ENCODE data around the gene AGBL4. TPM values are rescaled to one million over a fixed set of nuclear protein-coding genes. Genes with fewer than 3 reads are reported as not detected.

The AGBL4 gene
- total RNA-seq, 1 donor from 2014 or later = not detected

DNA sequence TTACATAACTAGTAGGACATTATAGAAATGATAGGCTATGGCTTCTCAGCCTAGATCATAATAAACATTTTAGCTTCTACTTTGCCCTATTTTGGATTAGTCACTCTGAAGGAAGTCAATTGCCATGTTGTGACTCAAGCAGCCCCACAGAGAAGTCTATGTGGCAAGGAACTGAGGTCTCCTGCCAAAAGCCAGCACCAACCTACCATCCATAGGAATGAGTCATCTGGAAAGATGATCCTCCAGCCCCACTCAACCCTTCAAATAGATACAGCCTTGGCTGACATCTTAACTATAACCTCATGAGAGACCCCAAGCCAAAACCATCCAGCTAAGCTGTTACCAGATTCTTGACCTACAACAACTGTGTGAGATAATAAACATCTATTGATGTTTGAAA lies 1170.7 kb downstream of the AGBL4 start:
- DNase-seq (ENCODE audit: low spot score) = no peak
- Mint-ChIP-seq H3K9me3 (no peaks in the 10 kb centered on the region), H3K27ac (no peak overlapping the region), H3K4me3 (ENCODE audit: low read depth) (no peak overlapping the region), H3K4me1 (ENCODE audit: low read depth) (no peaks in the 10 kb centered on the region), H3K27me3 (ENCODE audit: low read depth) (peaks cover 3% of the 10 kb centered on the region), H3K36me3 (ENCODE audit: low read depth) (no peaks in the 10 kb centered on the region)
- intact Hi-C loops (cut with micrococcal nuclease) = no loop called here

DNA sequence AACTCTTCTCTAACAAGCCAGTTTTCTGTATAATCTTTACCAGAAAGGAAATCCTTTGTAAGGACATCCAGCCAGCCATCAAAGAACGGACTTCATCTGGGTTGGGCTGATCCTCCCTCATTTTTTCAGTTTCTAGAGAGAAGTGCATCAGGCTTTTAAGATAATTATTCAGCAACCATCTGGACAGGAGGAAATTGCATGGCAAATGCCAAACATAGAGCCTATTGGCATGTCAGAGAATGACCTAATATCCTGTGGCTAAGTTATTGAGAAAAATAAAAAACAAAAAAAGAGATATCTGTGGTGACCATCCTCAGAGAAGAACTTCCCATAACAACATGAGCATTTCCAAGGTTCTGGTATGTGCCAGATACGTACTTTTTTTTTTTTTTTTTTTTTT lies 1172.1 kb downstream of the AGBL4 start:
- no peaks in the 10 kb centered on the region for H3K9me3 Mint-ChIP-seq
- H3K27ac Mint-ChIP-seq = no peak overlapping the region
- no peak overlapping the region for H3K4me3 Mint-ChIP-seq (ENCODE audit: low read depth)
- intact Hi-C loops (cut with micrococcal nuclease) = no loop called here
- no peaks in the 10 kb centered on the region for H3K36me3 Mint-ChIP-seq (ENCODE audit: low read depth)
- no peaks in the 10 kb centered on the region for H3K4me1 Mint-ChIP-seq (ENCODE audit: low read depth)
- peaks cover 3% of the 10 kb centered on the region for H3K27me3 Mint-ChIP-seq (ENCODE audit: low read depth)
- no peak for DNase-seq (ENCODE audit: low spot score)

- no peaks in the 10 kb centered on the region for H3K9me3 Mint-ChIP-seq
- no peak overlapping the region for H3K4me3 Mint-ChIP-seq (ENCODE audit: low read depth)
- intact Hi-C loops (cut with micrococcal nuclease) = no loop called here
- peaks cover 5% of the 10 kb centered on the region for H3K27me3 Mint-ChIP-seq (ENCODE audit: low read depth)
- H3K36me3 Mint-ChIP-seq (ENCODE audit: low read depth) = no peaks in the 10 kb centered on the region
- no peak overlapping the region for H3K27ac Mint-ChIP-seq
- no peaks in the 10 kb centered on the region for H3K4me1 Mint-ChIP-seq (ENCODE audit: low read depth)
- no peak for DNase-seq (ENCODE audit: low spot score)
Observed at GRCh38 chr1:48848035-48848434, 1175.7 kb downstream of the AGBL4 start.

DNA sequence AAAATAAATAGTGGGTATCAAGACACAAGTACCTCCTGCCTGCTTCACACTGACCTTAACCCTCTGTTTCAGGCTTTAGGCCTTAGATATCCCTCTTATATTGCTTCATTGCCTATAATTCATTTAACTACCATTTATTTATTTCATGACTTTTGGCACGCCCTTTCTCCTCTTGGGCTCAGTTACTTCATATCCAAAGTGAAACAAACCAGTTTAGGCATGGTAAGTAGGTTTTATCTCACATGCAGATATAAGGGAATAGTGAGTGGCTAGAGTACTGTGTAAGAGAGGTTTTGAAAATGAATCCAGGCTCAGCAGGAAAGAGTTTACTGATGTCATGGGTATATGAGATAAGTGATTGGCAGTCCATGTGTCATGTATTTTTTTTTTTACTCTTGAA lies 1177.3 kb downstream of the AGBL4 start:
- no peak for DNase-seq (ENCODE audit: low spot score)
- H3K27ac Mint-ChIP-seq = no peak overlapping the region
- H3K36me3 Mint-ChIP-seq (ENCODE audit: low read depth) = no peaks in the 10 kb centered on the region
- intact Hi-C loops (cut with micrococcal nuclease) = no loop called here
- H3K4me1 Mint-ChIP-seq (ENCODE audit: low read depth) = no peaks in the 10 kb centered on the region
- no peak overlapping the region for H3K4me3 Mint-ChIP-seq (ENCODE audit: low read depth)
- H3K9me3 Mint-ChIP-seq = no peaks in the 10 kb centered on the region
- H3K27me3 Mint-ChIP-seq (ENCODE audit: low read depth) = peaks cover 10% of the 10 kb centered on the region

GRCh38 chr1:48844187-48844586 lies 1179.6 kb downstream of the AGBL4 start:
- Mint-ChIP-seq H3K27ac (no peak overlapping the region), H3K4me3 (ENCODE audit: low read depth) (no peak overlapping the region), H3K27me3 (ENCODE audit: low read depth) (peaks cover 14% of the 10 kb centered on the region), H3K4me1 (ENCODE audit: low read depth) (no peaks in the 10 kb centered on the region), H3K36me3 (ENCODE audit: low read depth) (no peaks in the 10 kb centered on the region), H3K9me3 (no peaks in the 10 kb centered on the region)
- DNase-seq (ENCODE audit: low spot score) = no peak
- intact Hi-C loops (cut with micrococcal nuclease) = no loop called here

- no peak overlapping the region for H3K27ac Mint-ChIP-seq
- intact Hi-C loops (cut with micrococcal nuclease) = no loop called here
- H3K4me3 Mint-ChIP-seq (ENCODE audit: low read depth) = no peak overlapping the region
- no peaks in the 10 kb centered on the region for H3K9me3 Mint-ChIP-seq
- no peak for DNase-seq (ENCODE audit: low spot score)
- H3K36me3 Mint-ChIP-seq (ENCODE audit: low read depth) = no peaks in the 10 kb centered on the region
- peaks cover 17% of the 10 kb centered on the region for H3K27me3 Mint-ChIP-seq (ENCODE audit: low read depth)
- H3K4me1 Mint-ChIP-seq (ENCODE audit: low read depth) = no peaks in the 10 kb centered on the region
Observed at GRCh38 chr1:48841966-48842365, 1181.8 kb downstream of the AGBL4 start.

DNA sequence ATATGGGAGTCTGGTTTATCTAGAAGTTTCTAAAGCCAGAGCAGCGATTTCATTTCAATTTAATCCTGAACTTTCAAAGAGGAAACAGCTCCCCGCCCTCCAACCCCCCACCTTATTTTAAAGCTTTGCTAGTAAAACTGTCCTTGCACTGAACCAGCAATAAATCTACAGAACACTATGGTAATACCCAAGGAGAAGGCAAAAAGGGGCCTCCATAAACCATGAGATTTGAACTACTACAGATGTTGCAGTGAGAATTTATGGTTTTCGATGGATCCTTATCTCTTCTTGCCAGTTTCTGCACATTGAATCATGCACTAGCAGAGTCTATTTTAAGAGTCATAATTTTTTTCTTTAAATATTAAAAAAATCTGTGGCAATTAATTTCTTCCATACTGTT lies 1182.3 kb downstream of the AGBL4 start:
- H3K4me3 Mint-ChIP-seq (ENCODE audit: low read depth) = no peak overlapping the region
- H3K9me3 Mint-ChIP-seq = no peaks in the 10 kb centered on the region
- DNase-seq (ENCODE audit: low spot score) = no peak
- intact Hi-C loops (cut with micrococcal nuclease) = no loop called here
- H3K27ac Mint-ChIP-seq = no peak overlapping the region
- H3K27me3 Mint-ChIP-seq (ENCODE audit: low read depth) = peaks cover 17% of the 10 kb centered on the region
- no peaks in the 10 kb centered on the region for H3K36me3 Mint-ChIP-seq (ENCODE audit: low read depth)
- H3K4me1 Mint-ChIP-seq (ENCODE audit: low read depth) = no peaks in the 10 kb centered on the region

DNA sequence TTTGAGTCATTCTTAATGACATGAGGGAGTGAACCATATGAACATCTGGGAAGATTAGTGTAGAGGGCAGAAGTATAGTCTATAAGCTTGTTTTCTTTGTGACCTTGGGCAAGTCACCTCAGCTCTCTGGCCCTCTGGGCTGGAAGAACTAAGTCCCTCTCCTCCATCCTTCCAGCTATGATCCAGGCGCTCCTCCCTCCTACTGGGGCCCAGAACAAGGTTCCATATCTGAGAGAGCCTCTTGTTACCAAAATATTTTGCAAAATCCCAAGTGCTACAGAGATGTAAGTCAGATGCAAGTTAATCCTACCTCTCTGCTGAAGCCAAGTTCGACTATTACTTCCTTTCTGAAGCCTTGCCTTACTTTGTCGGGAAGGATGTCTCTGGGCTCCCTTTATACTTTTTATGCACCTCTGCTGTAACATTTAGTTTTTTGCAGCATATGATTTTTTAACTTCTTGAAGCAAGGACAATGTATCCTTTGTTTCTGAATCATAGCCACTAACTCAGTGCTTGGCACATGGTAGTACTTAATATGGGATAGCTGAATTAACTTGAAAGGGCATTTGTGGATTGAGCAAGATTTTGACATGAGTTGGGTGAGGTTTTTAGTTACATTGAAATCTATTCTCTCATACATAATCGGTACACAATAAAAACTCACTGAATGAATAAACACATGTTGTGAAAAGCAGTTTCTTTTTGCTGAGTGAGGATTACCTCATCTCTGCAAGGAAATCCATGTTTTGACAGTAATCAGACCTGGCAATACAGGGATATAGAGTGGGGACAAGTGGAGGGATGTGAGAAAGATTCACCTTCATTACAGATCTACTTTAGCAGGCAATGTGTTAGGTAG lies 1192.4 kb downstream of the AGBL4 start:
- Mint-ChIP-seq H3K27me3 (ENCODE audit: low read depth) (peaks cover 26% of the 10 kb centered on the region), H3K27ac (no peak overlapping the region), H3K4me1 (ENCODE audit: low read depth) (no peaks in the 10 kb centered on the region), H3K36me3 (ENCODE audit: low read depth) (no peaks in the 10 kb centered on the region), H3K4me3 (ENCODE audit: low read depth) (no peak overlapping the region), H3K9me3 (no peaks in the 10 kb centered on the region)
- no peak for DNase-seq (ENCODE audit: low spot score)
- intact Hi-C loops (cut with micrococcal nuclease) = no loop called here

- no peak overlapping the region for H3K4me3 Mint-ChIP-seq (ENCODE audit: low read depth)
- intact Hi-C loops (cut with micrococcal nuclease) = no loop called here
- H3K27ac Mint-ChIP-seq = no peak overlapping the region
- H3K4me1 Mint-ChIP-seq (ENCODE audit: low read depth) = no peaks in the 10 kb centered on the region
- peaks cover 25% of the 10 kb centered on the region for H3K27me3 Mint-ChIP-seq (ENCODE audit: low read depth)
- no peak for DNase-seq (ENCODE audit: low spot score)
- no peaks in the 10 kb centered on the region for H3K36me3 Mint-ChIP-seq (ENCODE audit: low read depth)
- no peaks in the 10 kb centered on the region for H3K9me3 Mint-ChIP-seq
Observed at GRCh38 chr1:48830715-48831114, 1193.0 kb downstream of the AGBL4 start.

GRCh38 chr1:48829446-48829845 lies 1194.3 kb downstream of the AGBL4 start:
- Mint-ChIP-seq H3K4me1 (ENCODE audit: low read depth) (no peaks in the 10 kb centered on the region), H3K27me3 (ENCODE audit: low read depth) (peaks cover 24% of the 10 kb centered on the region), H3K27ac (no peak overlapping the region), H3K4me3 (ENCODE audit: low read depth) (no peak overlapping the region), H3K9me3 (no peaks in the 10 kb centered on the region), H3K36me3 (ENCODE audit: low read depth) (no peaks in the 10 kb centered on the region)
- DNase-seq (ENCODE audit: low spot score) = no peak
- intact Hi-C loops (cut with micrococcal nuclease) = no loop called here

DNA sequence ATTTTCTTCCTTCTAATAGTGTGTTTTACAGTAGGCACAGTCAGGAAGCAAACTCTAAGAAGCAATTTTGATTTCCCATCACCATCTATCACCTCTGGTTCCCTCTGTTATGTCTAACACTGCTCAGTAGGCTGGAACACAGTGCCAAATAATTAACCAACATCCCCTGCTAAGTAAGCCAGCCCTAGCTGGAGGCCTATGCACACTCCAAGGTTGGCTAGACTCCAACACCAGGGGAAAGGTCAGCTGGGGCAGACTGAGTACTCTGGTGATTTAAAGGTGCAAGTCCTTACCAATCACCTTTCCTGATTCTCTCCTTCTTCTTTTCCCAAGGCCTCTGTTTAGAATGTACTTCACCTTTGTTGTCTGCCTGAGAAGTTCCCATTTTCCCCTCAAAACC lies 1200.6 kb downstream of the AGBL4 start:
- no peaks in the 10 kb centered on the region for H3K36me3 Mint-ChIP-seq (ENCODE audit: low read depth)
- H3K4me1 Mint-ChIP-seq (ENCODE audit: low read depth) = no peaks in the 10 kb centered on the region
- intact Hi-C loops (cut with micrococcal nuclease) = no loop called here
- no peaks in the 10 kb centered on the region for H3K9me3 Mint-ChIP-seq
- no peak overlapping the region for H3K27ac Mint-ChIP-seq
- no peak overlapping the region for H3K4me3 Mint-ChIP-seq (ENCODE audit: low read depth)
- no peak for DNase-seq (ENCODE audit: low spot score)
- peaks cover 18% of the 10 kb centered on the region for H3K27me3 Mint-ChIP-seq (ENCODE audit: low read depth)

DNA sequence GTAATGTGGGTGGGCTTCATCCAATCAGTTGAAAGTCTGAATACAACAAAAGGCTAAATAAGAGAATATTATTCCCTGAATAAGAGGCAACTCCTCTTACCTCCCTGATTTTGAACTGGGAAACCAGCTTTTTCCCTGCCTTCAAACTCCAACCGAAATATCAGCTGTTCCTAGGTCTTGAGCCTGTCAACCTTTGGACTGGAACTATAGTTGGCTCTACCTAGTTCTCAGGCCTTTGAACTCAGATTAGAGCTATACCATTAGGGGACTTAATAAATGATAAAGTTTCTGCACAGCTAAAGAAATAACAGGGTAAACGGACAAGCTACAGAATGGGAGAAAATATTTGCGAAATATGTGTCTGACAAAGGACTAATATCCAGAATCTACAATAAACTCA lies 1203.3 kb downstream of the AGBL4 start:
- peaks cover 14% of the 10 kb centered on the region for H3K27me3 Mint-ChIP-seq (ENCODE audit: low read depth)
- no peaks in the 10 kb centered on the region for H3K4me1 Mint-ChIP-seq (ENCODE audit: low read depth)
- no peak overlapping the region for H3K27ac Mint-ChIP-seq
- H3K36me3 Mint-ChIP-seq (ENCODE audit: low read depth) = no peaks in the 10 kb centered on the region
- no peaks in the 10 kb centered on the region for H3K9me3 Mint-ChIP-seq
- intact Hi-C loops (cut with micrococcal nuclease) = no loop called here
- no peak overlapping the region for H3K4me3 Mint-ChIP-seq (ENCODE audit: low read depth)
- DNase-seq (ENCODE audit: low spot score) = no peak

GRCh38 chr1:48817505-48818114 lies 1206.1 kb downstream of the AGBL4 start:
- intact Hi-C loops (cut with micrococcal nuclease) = loop anchor here (2.0 to 5.0 kb wide), 2 partner anchors 120 to 141 kb away; no protein-coding TSS in a partner anchor
- DNase-seq (ENCODE audit: low spot score) = no peak
- Mint-ChIP-seq H3K4me3 (ENCODE audit: low read depth) (no peak overlapping the region), H3K36me3 (ENCODE audit: low read depth) (no peaks in the 10 kb centered on the region), H3K4me1 (ENCODE audit: low read depth) (no peaks in the 10 kb centered on the region), H3K27ac (no peak overlapping the region), H3K9me3 (no peaks in the 10 kb centered on the region), H3K27me3 (ENCODE audit: low read depth) (peaks cover 8% of the 10 kb centered on the region)
